ENCODE results near the gene PEX6.

- TF ChIP-seq POLR2AphosphoS5 (IDR thresholded peaks at IDR 0.05; ENCODE audit: low read depth, low read length) (no peak), POLR2A (IDR thresholded peaks at IDR 0.05; ENCODE audit: low read depth, low read length) (no peak), TAF1 (IDR thresholded peaks at IDR 0.05; ENCODE audit: borderline replicate concordance, low read depth, low read length) (no peak)
Observed at GRCh38 chr6:43020847-43021246, 41.9 kb upstream of the PEX6 start.

Data from GM12892 (cell line).